GM03348 (cell line): ENCODE measurements around the gene DEFB121.

Experiments used
- DNase-seq: peaks from one replicate; pipeline ENCODE4 v3.0.0; 2012; ENCODE audit warnings: low spot score

The DEFB121 gene

GRCh38 chr20:31363295-31363694 is 42.7 kb downstream of the DEFB121 start:
- no peak for DNase-seq

- no peak for DNase-seq
Observed at GRCh38 chr20:31355981-31356380, 50.0 kb downstream of the DEFB121 start.
